HG03108 (cell line): ENCODE results near the gene RPL18A.

ENCODE experiments used
- ATAC-seq: cut with Tn5 transposase; IDR thresholded peaks from one replicate; pipeline ENCODE4 v1.9.1; 2021; ENCODE audit warnings: moderate library complexity; ENCODE audit not compliant: unreplicated experiment

The RPL18A gene

GRCh38 chr19:17908244-17908643 is 48.5 kb downstream of the RPL18A start:
- ATAC-seq: no peak

GRCh38 chr19:17909003-17909732 is 49.5 kb downstream of the RPL18A start:
- ATAC-seq: no peak

GRCh38 chr19:17910791-17911360 is 51.2 kb downstream of the RPL18A start:
- ATAC-seq: no peak
